GM23248 (cell line): ENCODE results near the gene THSD4. TPM values are rescaled to one million over a fixed set of nuclear protein-coding genes. Genes with fewer than 3 reads are reported as not detected.

ENCODE experiments used
- DNase-seq: peaks from one replicate; pipeline ENCODE4 v3.0.0-alpha.2; 2015
- H2AFZ ChIP-seq: fragments of 200-600 bp; sonication (generic); 2 replicates; pipeline ENCODE4 v1.6.1; 2016; ENCODE audit warnings: antibody characterized with exemption
- H3F3A ChIP-seq: fragments of 200-600 bp; sonication (generic); 2 replicates; pipeline ENCODE4 v1.6.1; 2016; ENCODE audit warnings: mild to moderate bottlenecking, antibody characterized with exemption, mixed run types; ENCODE audit not compliant: insufficient read depth
- H3K27ac ChIP-seq: fragments of 200-600 bp; sonication (generic); 2 replicates; pipeline ENCODE4 v1.5.1; 2016; ENCODE audit warnings: mild to moderate bottlenecking
- H3K27me3 ChIP-seq: fragments of 200-600 bp; sonication (generic); replicated peaks from 2 replicates; pipeline ENCODE4 v1.6.1; 2016; ENCODE audit warnings: mild to moderate bottlenecking; ENCODE audit not compliant: insufficient read depth
- H3K36me3 ChIP-seq: fragments of 200-600 bp; sonication (generic); 2 replicates; pipeline ENCODE4 v1.6.1; 2016; ENCODE audit warnings: low read depth, mild to moderate bottlenecking
- H3K4me1 ChIP-seq: fragments of 200-600 bp; sonication (generic); 2 replicates; pipeline ENCODE4 v1.6.1; 2016; ENCODE audit warnings: mild to moderate bottlenecking; ENCODE audit not compliant: insufficient read depth
- H3K4me2 ChIP-seq: fragments of 200-600 bp; sonication (generic); one replicate; pipeline ENCODE4 v1.6.1; 2016; ENCODE audit warnings: mild to moderate bottlenecking; ENCODE audit not compliant: unreplicated experiment
- H3K4me3 ChIP-seq: fragments of 200-600 bp; sonication (generic); 2 replicates; pipeline ENCODE4 v1.5.1; 2016; ENCODE audit warnings: mild to moderate bottlenecking
- H3K79me2 ChIP-seq: fragments of 200-600 bp; sonication (generic); 2 replicates; pipeline ENCODE4 v1.6.1; 2016; ENCODE audit warnings: mild to moderate bottlenecking; ENCODE audit not compliant: insufficient read depth
- H3K9ac ChIP-seq: fragments of 200-600 bp; sonication (generic); 2 replicates; pipeline ENCODE4 v1.6.1; 2016; ENCODE audit warnings: mild to moderate bottlenecking
- H3K9me2 ChIP-seq: fragments of 200-600 bp; sonication (generic); 2 replicates; pipeline ENCODE4 v1.6.1; 2016; ENCODE audit warnings: mixed run types, mild to moderate bottlenecking, moderate library complexity; ENCODE audit not compliant: insufficient read depth
- H3K9me3 ChIP-seq: fragments of 200-600 bp; sonication (generic); one replicate; pipeline ENCODE4 v1.6.1; 2017; ENCODE audit warnings: low read depth
- H4K20me1 ChIP-seq: fragments of 200-600 bp; sonication (generic); 2 replicates; pipeline ENCODE4 v1.6.0; 2016; ENCODE audit not compliant: insufficient read depth
- EZH2 ChIP-seq: fragments of 200-600 bp; sonication (generic); IDR thresholded peaks from 2 replicates; pipeline ENCODE4 v1.6.1; 2018; ENCODE audit warnings: antibody characterized with exemption, mild to moderate bottlenecking; ENCODE audit not compliant: insufficient read depth, poor library complexity, severe bottlenecking
- EZH2phosphoT487 ChIP-seq: fragments of 200-600 bp; sonication (generic); IDR thresholded peaks from 2 replicates; pipeline ENCODE4 v1.6.1; 2018; ENCODE audit warnings: antibody characterized with exemption, moderate library complexity, mild to moderate bottlenecking, low read depth; ENCODE audit not compliant: insufficient read depth
- whole genome bisulfite sequencing, 2 experiments: methylation state at CpG; one replicate each; pipeline ENCODE4 v1.1.6; 2015 to 2017; ENCODE audit warnings: low lambda C conversion rate in 2 of 2, low coverage in 1 of 2; ENCODE audit errors: missing lambda C conversion rate in 2 of 2; 5-methylcytosine and 5-hydroxymethylcytosine counted together
- in situ Hi-C: fragments of 300-500 bp; cut with MboI; formaldehyde crosslinking; loops from 2 replicates; pipeline ENCODE4 v1.15.0; 2020
- polyA plus RNA-seq: library from polyadenylated mRNA; unstranded; fragments of >200 nt; fragmentation: Nextera tagmentation; extraction: Ambion mirVana; gene quantifications from 2 replicates; pipeline ENCODE4 v1.2.1, GENCODE V29; 2016
- total RNA-seq: library from RNA; depleted of rRNA; stranded (reverse); fragments of >200 nt; shearing (Covaris generic); gene quantifications from 2 replicates; pipeline ENCODE4 v1.2.3, GENCODE V29; 2014

Gene THSD4
- total and polyA plus RNA-seq, 2 experiments from 2014 or later, result 14.2 to 58.9 TPM

- Histone ChIP-seq H3K4me2 (no peak overlapping the region), H3K27me3 (no peaks in the 10 kb centered on the region), H3K27ac (no peak overlapping the region), H3K79me2 (no peaks in the 10 kb centered on the region), H3K36me3 (no peaks in the 10 kb centered on the region), H3K4me3 (no peak overlapping the region), H2AFZ (no peak overlapping the region), H3K9me2 (no peaks in the 10 kb centered on the region), H3K9me3 (no peaks in the 10 kb centered on the region), H4K20me1 (no peaks in the 10 kb centered on the region), H3F3A (no peaks in the 10 kb centered on the region), H3K9ac (no peak overlapping the region), H3K4me1 (no peaks in the 10 kb centered on the region)
- no peak for DNase-seq
- in situ Hi-C loops, result no loop called here
- WGBS, 2 experiments, result 100% methylated on average over 1 of the region's 1 CpG
- TF ChIP-seq EZH2, result no peak
- TF ChIP-seq EZH2phosphoT487, result no peak
These were observed 583.5 kb downstream of the THSD4 start for GRCh38 chr15:71698742-71699141.

GRCh38 chr15:71699977-71700376, 584.7 kb downstream of the THSD4 start:
- WGBS, 2 experiments, result 86% methylated on average over 1 of the region's 1 CpG
- H3K9ac ChIP-seq, result no peak overlapping the region
- peaks cover 6% of the 10 kb centered on the region for H3K4me1 ChIP-seq
- H3K36me3 ChIP-seq, result no peaks in the 10 kb centered on the region
- no peaks in the 10 kb centered on the region for H3K9me2 ChIP-seq
- H3K9me3 ChIP-seq, result no peaks in the 10 kb centered on the region
- H4K20me1 ChIP-seq, result no peaks in the 10 kb centered on the region
- no peak overlapping the region for H3K4me2 ChIP-seq
- H3K27me3 ChIP-seq, result no peaks in the 10 kb centered on the region
- in situ Hi-C loops, result no loop called here
- H3K4me3 ChIP-seq, result no peak overlapping the region
- no peaks in the 10 kb centered on the region for H3K79me2 ChIP-seq
- DNase-seq, result no peak
- TF ChIP-seq EZH2phosphoT487 (no peak), EZH2 (no peak)
- peaks cover 6% of the 10 kb centered on the region for H3F3A ChIP-seq
- no peak overlapping the region for H3K27ac ChIP-seq
- H2AFZ ChIP-seq, result no peak overlapping the region

GRCh38 chr15:71701808-71702207, 586.5 kb downstream of the THSD4 start:
- no peaks in the 10 kb centered on the region for H3K9me2 ChIP-seq
- WGBS, 2 experiments, result 82 to 89% methylated on average over 3 of the region's 3 CpGs

GRCh38 chr15:71702496-71702895, 587.2 kb downstream of the THSD4 start:
- Histone ChIP-seq H3K9ac (no peak overlapping the region), H3K79me2 (no peaks in the 10 kb centered on the region), H3F3A (peaks cover 30% of the 10 kb centered on the region), H4K20me1 (no peaks in the 10 kb centered on the region), H3K4me2 (no peak overlapping the region), H2AFZ (no peak overlapping the region), H3K4me1 (peaks cover 30% of the 10 kb centered on the region), H3K27ac (no peak overlapping the region), H3K27me3 (no peaks in the 10 kb centered on the region), H3K36me3 (no peaks in the 10 kb centered on the region), H3K9me3 (no peaks in the 10 kb centered on the region), H3K9me2 (no peaks in the 10 kb centered on the region), H3K4me3 (no peak overlapping the region)
- TF ChIP-seq EZH2 (no peak), EZH2phosphoT487 (no peak)
- 97 to 98% methylated on average over 2 of the region's 2 CpGs for WGBS, 2 experiments
- in situ Hi-C loops, result no loop called here
- DNase-seq, result no peak

More at GRCh38 chr15:71701808-71702207, 586.5 kb downstream of the THSD4 start:
- TF ChIP-seq EZH2phosphoT487 (no peak), EZH2 (no peak)
- H4K20me1 ChIP-seq, result no peaks in the 10 kb centered on the region
- H2AFZ ChIP-seq, result no peak overlapping the region
- no peak overlapping the region for H3K4me2 ChIP-seq
- no peak for DNase-seq
- in situ Hi-C loops, result no loop called here
- H3K9me3 ChIP-seq, result no peaks in the 10 kb centered on the region
- H3K79me2 ChIP-seq, result no peaks in the 10 kb centered on the region
- peaks cover 23% of the 10 kb centered on the region for H3K4me1 ChIP-seq
- no peak overlapping the region for H3K4me3 ChIP-seq
- peaks cover 23% of the 10 kb centered on the region for H3F3A ChIP-seq
- no peak overlapping the region for H3K9ac ChIP-seq
- no peak overlapping the region for H3K27ac ChIP-seq
- H3K27me3 ChIP-seq, result no peaks in the 10 kb centered on the region
- H3K36me3 ChIP-seq, result no peaks in the 10 kb centered on the region

GRCh38 chr15:71705151-71705550, 589.9 kb downstream of the THSD4 start:
- WGBS, 2 experiments, result 32 to 40% methylated on average over 6 of the region's 6 CpGs
- H3K79me2 ChIP-seq, result no peaks in the 10 kb centered on the region
- no peaks in the 10 kb centered on the region for H4K20me1 ChIP-seq
- no peaks in the 10 kb centered on the region for H3K36me3 ChIP-seq
- in situ Hi-C loops, result no loop called here
- H3K27me3 ChIP-seq, result no peaks in the 10 kb centered on the region
- H3K4me3 ChIP-seq, result no peak overlapping the region; the same call in 1 of the 2 replicates
- TF ChIP-seq EZH2, result no peak
- no peak for TF ChIP-seq EZH2phosphoT487
- H3K9me2 ChIP-seq, result no peaks in the 10 kb centered on the region
- no peak overlapping the region for H2AFZ ChIP-seq
- no peak overlapping the region for H3K9ac ChIP-seq
- no peak overlapping the region for H3K27ac ChIP-seq
- H3K9me3 ChIP-seq, result no peaks in the 10 kb centered on the region
- peaks cover 43% of the 10 kb centered on the region for H3F3A ChIP-seq
- peak overlapping the region; percentile 45 for H3K4me2 ChIP-seq
- H3K4me1 ChIP-seq, result peaks cover 43% of the 10 kb centered on the region
- peak; percentile 58 for DNase-seq
